ENCODE measurements around the gene S100A3. TPM values are rescaled to one million over a fixed set of nuclear protein-coding genes. Genes with fewer than 3 reads are reported as not detected.
"Not testable (repeated sequence)": the region's sequence is repeated elsewhere in the genome, so short reads cannot be mapped to it uniquely, and the experiment has no call there.

S100A3 gene
- total and polyA plus RNA-seq, 7 donors, result 0.34 to 6.6 (median 1.1) TPM

DNA sequence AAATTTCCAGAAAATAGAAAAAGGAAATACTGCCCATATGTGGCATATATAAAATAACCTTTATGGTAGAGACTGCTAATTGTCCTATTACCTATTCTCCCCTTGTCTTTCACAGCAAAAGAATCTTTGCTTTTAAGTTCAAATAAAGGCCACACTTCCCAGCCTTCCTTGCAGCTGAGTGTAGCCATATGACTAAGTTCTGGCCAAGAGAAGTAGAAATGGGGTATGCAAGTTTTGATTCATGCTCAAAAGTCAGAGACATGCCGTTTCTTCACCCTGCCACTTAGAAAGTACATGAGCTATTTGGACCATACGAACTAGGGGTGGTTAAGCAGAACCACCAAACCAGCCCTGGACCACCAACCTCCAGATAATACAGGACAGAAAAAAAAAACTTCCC is 34.9 kb upstream of the S100A3 start:
- Histone ChIP-seq H3K36me3 (ENCODE audit: insufficient read depth in 1 of 2, low read depth in 1 of 2) (no peaks in the 10 kb centered on the region), H3K4me3 (no peak overlapping the region), H3K9me3 (no peaks in the 10 kb centered on the region), H3K4me1 (no peaks in the 10 kb centered on the region), H3K27me3 (ENCODE audit: insufficient read depth in 3 of 3, low read length in 2 of 3) (no peaks in the 10 kb centered on the region), H3K27ac (no peak overlapping the region)
- TF ChIP-seq CTCF (IDR thresholded peaks at IDR 0.05), result no peak
- intact Hi-C loops (cut with DNase I), result no loop called here
- no peak for DNase-seq
- 77 to 81% (median 80%) methylated on average over 2 of the region's 2 CpGs for whole genome bisulfite sequencing, 3 donors
- ATAC-seq, result no peak

DNA sequence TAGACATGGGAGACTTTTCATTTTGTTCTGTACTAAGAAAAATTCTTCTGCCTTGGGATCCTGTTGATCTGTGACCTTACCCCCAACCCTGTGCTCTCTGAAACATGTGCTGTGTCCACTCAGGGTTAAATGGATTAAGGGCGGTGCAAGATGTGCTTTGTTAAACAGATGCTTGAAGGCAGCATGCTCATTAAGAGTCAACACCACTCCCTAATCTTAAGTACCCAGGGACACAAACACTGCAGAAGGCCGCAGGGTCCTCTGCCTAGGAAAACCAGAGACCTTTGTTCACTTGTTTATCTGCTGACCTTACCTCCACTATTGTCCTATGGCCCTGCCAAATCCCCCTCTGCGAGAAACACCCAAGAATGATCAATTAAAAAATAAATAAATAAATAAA is 34.5 kb upstream of the S100A3 start:
- H3K9me3 ChIP-seq; DNase-seq; ATAC-seq; H3K27me3 ChIP-seq (ENCODE audit: insufficient read depth in 3 of 3, low read length in 2 of 3); intact Hi-C loops (cut with DNase I); H3K4me3 ChIP-seq; H3K27ac ChIP-seq; H3K4me1 ChIP-seq; H3K36me3 ChIP-seq (ENCODE audit: insufficient read depth in 1 of 2, low read depth in 1 of 2): not testable (repeated sequence)
- 88 to 95% (median 92%) methylated on average over 2 to 3 of the region's 3 CpGs for WGBS, 3 donors

- H3K9me3 ChIP-seq; H3K4me1 ChIP-seq; H3K27ac ChIP-seq; DNase-seq; intact Hi-C loops (cut with DNase I); H3K4me3 ChIP-seq; H3K27me3 ChIP-seq (ENCODE audit: insufficient read depth in 3 of 3, low read length in 2 of 3); H3K36me3 ChIP-seq (ENCODE audit: insufficient read depth in 1 of 2, low read depth in 1 of 2); ATAC-seq: not testable (repeated sequence)
- WGBS, 3 donors, result 93 to 97% (median 94%) methylated on average over 24 to 34 of the region's 34 CpGs
These were observed 33.8 kb upstream of the S100A3 start for GRCh38 chr1:153582836-153583235.

- WGBS, 3 donors, result 81 to 85% (median 84%) methylated on average over 3 of the region's 3 CpGs
- H3K36me3 ChIP-seq (ENCODE audit: insufficient read depth in 1 of 2, low read depth in 1 of 2), result no peaks in the 10 kb centered on the region
- intact Hi-C loops (cut with DNase I), result loop anchor here in 1 of 2 donors (10.0 kb wide), 1 partner anchor 166 kb away; no protein-coding TSS in a partner anchor
- peaks cover 0 to 7% (median 0%) of the 10 kb centered on the region in 3 donors for H3K27me3 ChIP-seq (ENCODE audit: insufficient read depth in 3 of 3, low read length in 2 of 3)
- H3K4me1 ChIP-seq, result no peaks in the 10 kb centered on the region
- no peak overlapping the region for H3K27ac ChIP-seq
- no peak for DNase-seq
- no peak for ATAC-seq
- no peak for TF ChIP-seq CTCF (IDR thresholded peaks at IDR 0.05)
- H3K9me3 ChIP-seq, result no peaks in the 10 kb centered on the region
- no peak overlapping the region for H3K4me3 ChIP-seq
These were observed 29.9 kb upstream of the S100A3 start for GRCh38 chr1:153578936-153579335.

DNA sequence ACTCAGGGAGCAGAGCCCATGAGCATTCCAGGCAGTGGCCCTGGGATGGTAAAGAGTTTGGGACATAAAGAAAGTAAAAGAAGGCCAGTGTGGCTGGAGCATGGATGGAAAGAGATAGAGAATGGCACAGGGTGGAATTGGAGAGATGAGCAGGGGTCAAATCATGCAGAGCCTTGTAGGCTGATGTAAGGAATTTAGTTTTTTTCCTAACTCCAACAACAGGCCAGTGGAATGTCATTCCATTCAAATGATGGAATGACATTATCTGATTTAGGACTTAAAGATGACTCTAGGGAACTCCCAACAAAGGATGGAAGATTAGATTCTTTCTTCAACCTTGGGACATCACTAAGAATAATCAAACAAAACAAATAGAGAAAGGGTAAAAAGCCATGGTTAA is 29.4 kb upstream of the S100A3 start:
- no peak for TF ChIP-seq CTCF (IDR thresholded peaks at IDR 0.05)
- no peak overlapping the region for H3K27ac ChIP-seq
- intact Hi-C loops (cut with DNase I), result loop anchor here in 1 of 2 donors (10.0 kb wide), 1 partner anchor 166 kb away; no protein-coding TSS in a partner anchor
- H3K9me3 ChIP-seq, result no peaks in the 10 kb centered on the region
- ATAC-seq (no peak), DNase-seq (no peak)
- H3K27me3 ChIP-seq (ENCODE audit: insufficient read depth in 3 of 3, low read length in 2 of 3), result peaks cover 0 to 7% (median 0%) of the 10 kb centered on the region in 3 donors
- H3K4me3 ChIP-seq, result no peak overlapping the region
- H3K4me1 ChIP-seq, result no peaks in the 10 kb centered on the region
- H3K36me3 ChIP-seq (ENCODE audit: insufficient read depth in 1 of 2, low read depth in 1 of 2), result no peaks in the 10 kb centered on the region

DNA sequence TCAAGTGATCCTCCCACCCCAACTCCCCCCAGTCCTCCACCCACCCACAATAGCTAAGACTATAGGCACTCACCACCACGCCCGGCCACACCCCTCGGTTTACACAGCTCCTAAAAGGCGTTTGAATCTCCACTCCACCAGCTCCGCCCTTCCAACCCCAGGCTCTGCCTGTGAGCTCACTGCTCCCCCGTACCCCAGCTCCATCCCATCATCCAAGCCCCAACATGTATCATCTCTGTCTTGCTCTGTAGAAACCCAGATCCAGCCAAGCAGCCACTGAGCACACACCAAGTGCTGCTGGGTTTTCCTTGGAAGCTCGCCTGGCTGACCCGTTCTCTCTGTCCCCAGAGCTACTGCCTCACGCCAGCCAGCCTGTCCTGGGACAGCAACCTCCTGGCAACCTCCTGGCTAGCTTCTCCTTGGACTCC is 28.6 kb upstream of the S100A3 start:
- Histone ChIP-seq H3K4me3 (no peak overlapping the region), H3K9me3 (no peaks in the 10 kb centered on the region), H3K27ac (no peak overlapping the region), H3K36me3 (ENCODE audit: insufficient read depth in 1 of 2, low read depth in 1 of 2) (no peaks in the 10 kb centered on the region), H3K27me3 (ENCODE audit: insufficient read depth in 3 of 3, low read length in 2 of 3) (peaks cover 0 to 7% (median 0%) of the 10 kb centered on the region in 3 donors), H3K4me1 (peaks cover 5% of the 10 kb centered on the region)
- no peak for ATAC-seq
- 40 to 67% (median 48%) methylated on average over 9 of the region's 9 CpGs for WGBS, 3 donors
- intact Hi-C loops (cut with DNase I), result loop anchor here in 1 of 2 donors (10.0 kb wide), 1 partner anchor 167 kb away; no protein-coding TSS in a partner anchor
- TF ChIP-seq CTCF (IDR thresholded peaks at IDR 0.05), result no peak
- DNase-seq, result no peak

All from psoas muscle (tissue), 8 donors.